HEK293 (cell line): ENCODE measurements around the gene MIB2.

Source experiments
- BCL11B ChIP-seq: fragments of 450-650 bp; formaldehyde crosslinking; IDR thresholded peaks from 2 replicates; pipeline ENCODE4 v1.5.1; 2016; ENCODE audit warnings: low read depth, missing biosample characterization, missing genetic modification characterization
- HOXD13 ChIP-seq: sonication (generic); formaldehyde crosslinking; IDR thresholded peaks from 2 replicates; pipeline ENCODE4 v1.8.0; 2022; ENCODE audit warnings: missing genetic modification reagents, borderline replicate concordance
- PRDM1 ChIP-seq: fragments of 450-650 bp; formaldehyde crosslinking; IDR thresholded peaks from 2 replicates; pipeline ENCODE4; 2016; ENCODE audit warnings: missing biosample characterization, missing genetic modification characterization
- RBAK ChIP-seq: fragments of 450-650 bp; formaldehyde crosslinking; IDR thresholded peaks from 2 replicates; pipeline ENCODE4 v1.5.1; 2016; ENCODE audit warnings: missing biosample characterization, missing genetic modification characterization
- SP7 ChIP-seq: fragments of 450-650 bp; formaldehyde crosslinking; IDR thresholded peaks from 2 replicates; pipeline ENCODE4 v1.5.1; 2016; ENCODE audit warnings: missing biosample characterization, missing genetic modification characterization
- ZBTB49 ChIP-seq: fragments of 450-650 bp; formaldehyde crosslinking; IDR thresholded peaks from 2 replicates; pipeline ENCODE4 v1.5.1; 2016; ENCODE audit warnings: missing biosample characterization, missing genetic modification characterization, low read depth
- ZFP37 ChIP-seq: fragments of 450-650 bp; formaldehyde crosslinking; IDR thresholded peaks from 2 replicates; pipeline ENCODE4 v1.5.1; 2016; ENCODE audit warnings: missing biosample characterization, missing genetic modification characterization
- ZNF19 ChIP-seq: fragments of 450-650 bp; formaldehyde crosslinking; IDR thresholded peaks from 2 replicates; pipeline ENCODE4; 2016; ENCODE audit warnings: missing biosample characterization, missing genetic modification characterization, low read depth
- ZNF214 ChIP-seq: fragments of 450-650 bp; formaldehyde crosslinking; IDR thresholded peaks from 2 replicates; pipeline ENCODE4 v1.5.1; 2017; ENCODE audit warnings: missing biosample characterization, mild to moderate bottlenecking, missing genetic modification characterization, borderline replicate concordance
- ZNF26 ChIP-seq: fragments of 450-650 bp; formaldehyde crosslinking; IDR thresholded peaks from 2 replicates; pipeline ENCODE4 v1.5.1; 2016; ENCODE audit warnings: missing biosample characterization, missing genetic modification characterization
- ZNF274 ChIP-seq, 2 experiments: fragments of 200-500 bp in 1 of 2; fragments of 450-650 bp in 1 of 2; sonication (Bioruptor generic) in 1 of 2; formaldehyde crosslinking in 1 of 2; IDR thresholded peaks; 2 replicates each; pipeline versions ENCODE4 v1.5.1 to v1.6.1; 2014 to 2016; ENCODE audit warnings: borderline replicate concordance in 1 of 2, inconsistent platforms in 1 of 2, low read length in 1 of 2, missing biosample characterization in 1 of 2, missing genetic modification characterization in 1 of 2
- ZNF302 ChIP-seq: fragments of 450-650 bp; formaldehyde crosslinking; IDR thresholded peaks from 2 replicates; pipeline ENCODE4 v1.5.1; 2016; ENCODE audit warnings: missing biosample characterization, missing genetic modification characterization, low read depth
- ZNF354C ChIP-seq: fragments of 450-650 bp; formaldehyde crosslinking; IDR thresholded peaks from 2 replicates; pipeline ENCODE4 v1.5.1; 2016; ENCODE audit warnings: missing biosample characterization, missing genetic modification characterization, low read depth, borderline replicate concordance
- ZNF37A ChIP-seq: fragments of 450-650 bp; IDR thresholded peaks from 2 replicates; pipeline ENCODE4 v1.5.1; 2018; ENCODE audit warnings: missing biosample characterization, missing genetic modification characterization
- ZNF391 ChIP-seq: fragments of 450-650 bp; formaldehyde crosslinking; IDR thresholded peaks from 2 replicates; pipeline ENCODE4 v1.5.1; 2016; ENCODE audit warnings: low read depth, missing biosample characterization, missing genetic modification characterization, borderline replicate concordance
- ZNF518A ChIP-seq: fragments of 450-650 bp; formaldehyde crosslinking; conservative IDR thresholded peaks from 2 replicates; pipeline ENCODE4 v1.5.1; 2016; ENCODE audit warnings: low read depth, missing biosample characterization, missing genetic modification characterization
- ZNF548 ChIP-seq: fragments of 450-650 bp; formaldehyde crosslinking; IDR thresholded peaks from 2 replicates; pipeline ENCODE4 v1.5.1; 2016; ENCODE audit warnings: missing biosample characterization, missing genetic modification characterization
- ZNF596 ChIP-seq: fragments of 450-650 bp; IDR thresholded peaks from 2 replicates; pipeline ENCODE4 v1.5.0; 2018; ENCODE audit warnings: missing biosample characterization, mild to moderate bottlenecking, missing genetic modification characterization, moderate library complexity
- ZNF707 ChIP-seq: fragments of 450-650 bp; formaldehyde crosslinking; IDR thresholded peaks from 2 replicates; pipeline ENCODE4 v1.5.1; 2016; ENCODE audit warnings: missing biosample characterization, missing genetic modification characterization
- ZNF747 ChIP-seq: fragments of 450-650 bp; formaldehyde crosslinking; IDR thresholded peaks from 2 replicates; pipeline ENCODE4 v1.5.1; 2016; ENCODE audit warnings: missing biosample characterization, missing genetic modification characterization
- ZNF76 ChIP-seq: fragments of 450-650 bp; formaldehyde crosslinking; IDR thresholded peaks from 2 replicates; pipeline ENCODE4; 2016; ENCODE audit warnings: low read depth, missing biosample characterization, missing genetic modification characterization, borderline replicate concordance
- ZNF768 ChIP-seq: fragments of 450-650 bp; formaldehyde crosslinking; IDR thresholded peaks from 2 replicates; pipeline ENCODE4 v1.5.1; 2018; ENCODE audit warnings: missing biosample characterization, mild to moderate bottlenecking, missing genetic modification characterization
- ZNF791 ChIP-seq: fragments of 450-650 bp; formaldehyde crosslinking; IDR thresholded peaks from 2 replicates; pipeline ENCODE4 v1.5.1; 2016; ENCODE audit warnings: missing biosample characterization, missing genetic modification characterization
- ZNF792 ChIP-seq: fragments of 450-650 bp; formaldehyde crosslinking; IDR thresholded peaks from 2 replicates; pipeline ENCODE4 v1.5.1; 2016; ENCODE audit warnings: missing biosample characterization, missing genetic modification characterization
- ZXDB ChIP-seq: fragments of 450-650 bp; formaldehyde crosslinking; IDR thresholded peaks from 2 replicates; pipeline ENCODE4 v1.5.1; 2016; ENCODE audit warnings: missing biosample characterization, missing genetic modification characterization
- TF ChIP-seq, protein P1 (sequence below): fragments of 450-650 bp; formaldehyde crosslinking; IDR thresholded peaks from 2 replicates; pipeline ENCODE4 v1.5.1; 2017; ENCODE audit warnings: missing biosample characterization, missing genetic modification characterization
- TF ChIP-seq, protein P2 (sequence below): fragments of 450-650 bp; formaldehyde crosslinking; IDR thresholded peaks from 2 replicates; pipeline ENCODE4 v1.5.1; 2017; ENCODE audit warnings: missing biosample characterization, missing genetic modification characterization

Gene MIB2

DNA sequence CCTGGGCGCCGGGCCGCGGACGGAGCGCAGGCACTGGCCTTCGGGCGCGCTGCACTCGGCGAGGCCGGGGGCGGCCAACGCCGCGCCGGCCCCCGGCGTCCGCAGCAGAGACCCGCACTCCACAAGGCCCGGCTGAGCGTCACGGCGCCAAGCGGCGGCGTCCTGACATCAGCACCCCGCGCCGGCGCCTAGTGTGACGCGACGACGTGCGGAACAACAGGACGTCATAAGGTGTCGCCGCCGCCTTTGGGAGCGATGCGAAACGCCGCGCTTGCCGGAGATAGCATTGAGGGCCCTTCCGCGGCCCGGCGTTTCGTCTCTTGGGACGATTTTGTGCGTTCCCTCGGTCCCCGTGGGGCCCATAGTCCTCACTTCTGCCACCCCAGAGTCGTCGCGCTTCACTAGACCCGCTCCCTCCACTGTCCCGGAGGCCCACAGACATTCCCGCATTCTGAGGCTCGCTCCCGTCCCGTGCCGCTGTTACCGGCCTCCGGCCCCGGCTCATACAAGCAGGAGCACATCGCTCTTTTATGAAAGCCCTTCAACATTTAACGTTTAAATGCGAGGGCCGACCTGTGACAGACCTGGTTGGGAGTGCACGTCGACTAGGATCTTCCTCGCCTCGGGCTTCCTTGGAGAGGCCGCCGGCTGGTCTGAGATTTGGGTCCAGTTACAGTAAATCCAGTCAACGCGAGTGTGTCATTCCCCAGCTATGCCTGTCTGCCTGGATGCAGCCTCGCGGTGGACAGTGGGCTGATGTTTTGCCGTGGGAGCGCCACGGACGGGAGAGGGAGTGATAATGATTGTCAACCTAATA is 40.4 kb upstream of the MIB2 start, which contains the start of gene SSU72 (continued):
- TF ChIP-seq ZNF518A (tag by site-specific recombination) (no peak), ZBTB49 (no peak), ZNF354C (tag by site-specific recombination) (no peak), ZXDB (tag by site-specific recombination) (peak; percentile 79), SP7 (tag by site-specific recombination) (peak; percentile 63; the same call in 1 of the 2 replicates), ZNF37A (tag by site-specific recombination) (no peak), ZNF19 (tag by site-specific recombination) (no peak), ZNF791 (tag by site-specific recombination) (no peak), ZNF596 (tag by site-specific recombination) (no peak), ZNF26 (no peak), PRDM1 (tag by site-specific recombination) (no peak), ZNF214 (tag by site-specific recombination) (no peak), ZNF76 (peak; percentile 78; the same call in 1 of the 2 replicates), BCL11B (tag by site-specific recombination) (no peak), ZNF747 (no peak), ZNF391 (peak; percentile 77; the same call in 1 of the 2 replicates), RBAK (tag by site-specific recombination) (no peak), ZNF274 (IDR thresholded peaks at IDR 0.05; ENCODE audit: low read length) (no peak), ZNF274 (tag by site-specific recombination; IDR thresholded peaks at IDR 0.05; ENCODE audit: borderline replicate concordance) (no peak), ZFP37 (peak; percentile 84), ZNF302 (tag by site-specific recombination) (no peak), ZNF707 (no peak), ZNF792 (tag by site-specific recombination) (0 out of 2 replicates have a peak, but pooled peaks have one; percentile 57), HOXD13 (CRISPR knock-in tag) (no peak), ZNF548 (tag by site-specific recombination) (no peak), ZNF768 (tag by site-specific recombination) (no peak)
- TF ChIP-seq, protein P1, sequence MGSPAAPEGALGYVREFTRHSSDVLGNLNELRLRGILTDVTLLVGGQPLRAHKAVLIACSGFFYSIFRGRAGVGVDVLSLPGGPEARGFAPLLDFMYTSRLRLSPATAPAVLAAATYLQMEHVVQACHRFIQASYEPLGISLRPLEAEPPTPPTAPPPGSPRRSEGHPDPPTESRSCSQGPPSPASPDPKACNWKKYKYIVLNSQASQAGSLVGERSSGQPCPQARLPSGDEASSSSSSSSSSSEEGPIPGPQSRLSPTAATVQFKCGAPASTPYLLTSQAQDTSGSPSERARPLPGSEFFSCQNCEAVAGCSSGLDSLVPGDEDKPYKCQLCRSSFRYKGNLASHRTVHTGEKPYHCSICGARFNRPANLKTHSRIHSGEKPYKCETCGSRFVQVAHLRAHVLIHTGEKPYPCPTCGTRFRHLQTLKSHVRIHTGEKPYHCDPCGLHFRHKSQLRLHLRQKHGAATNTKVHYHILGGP (tag by site-specific recombination) = no peak
- TF ChIP-seq, protein P2, sequence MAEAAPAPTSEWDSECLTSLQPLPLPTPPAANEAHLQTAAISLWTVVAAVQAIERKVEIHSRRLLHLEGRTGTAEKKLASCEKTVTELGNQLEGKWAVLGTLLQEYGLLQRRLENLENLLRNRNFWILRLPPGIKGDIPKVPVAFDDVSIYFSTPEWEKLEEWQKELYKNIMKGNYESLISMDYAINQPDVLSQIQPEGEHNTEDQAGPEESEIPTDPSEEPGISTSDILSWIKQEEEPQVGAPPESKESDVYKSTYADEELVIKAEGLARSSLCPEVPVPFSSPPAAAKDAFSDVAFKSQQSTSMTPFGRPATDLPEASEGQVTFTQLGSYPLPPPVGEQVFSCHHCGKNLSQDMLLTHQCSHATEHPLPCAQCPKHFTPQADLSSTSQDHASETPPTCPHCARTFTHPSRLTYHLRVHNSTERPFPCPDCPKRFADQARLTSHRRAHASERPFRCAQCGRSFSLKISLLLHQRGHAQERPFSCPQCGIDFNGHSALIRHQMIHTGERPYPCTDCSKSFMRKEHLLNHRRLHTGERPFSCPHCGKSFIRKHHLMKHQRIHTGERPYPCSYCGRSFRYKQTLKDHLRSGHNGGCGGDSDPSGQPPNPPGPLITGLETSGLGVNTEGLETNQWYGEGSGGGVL (tag by site-specific recombination) = no peak
- TF ChIP-seq, all 188 proteins: peak for 53
